Measurements from ENCODE around the gene ZCCHC17.

DNA sequence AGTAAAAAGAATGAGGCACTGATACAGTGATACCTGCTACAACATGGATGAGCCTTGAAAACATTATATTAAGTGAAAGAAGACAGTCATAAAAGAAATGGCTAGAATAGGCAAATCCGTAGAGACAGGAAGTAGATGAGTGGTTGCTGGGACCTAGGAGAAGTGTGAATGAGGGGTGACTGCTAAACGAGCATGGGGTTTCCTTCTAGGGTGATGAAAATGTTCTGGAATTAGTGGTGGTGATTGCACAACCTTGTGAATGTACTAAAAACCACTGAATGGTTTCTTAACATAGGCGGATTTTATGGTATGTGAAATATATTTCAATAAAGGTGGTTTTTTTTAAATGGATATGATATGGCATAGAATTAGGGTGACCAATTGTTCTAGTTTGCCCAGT, 103.6 kb downstream of the ZCCHC17 start:
- TF ChIP-seq, protein P1, sequence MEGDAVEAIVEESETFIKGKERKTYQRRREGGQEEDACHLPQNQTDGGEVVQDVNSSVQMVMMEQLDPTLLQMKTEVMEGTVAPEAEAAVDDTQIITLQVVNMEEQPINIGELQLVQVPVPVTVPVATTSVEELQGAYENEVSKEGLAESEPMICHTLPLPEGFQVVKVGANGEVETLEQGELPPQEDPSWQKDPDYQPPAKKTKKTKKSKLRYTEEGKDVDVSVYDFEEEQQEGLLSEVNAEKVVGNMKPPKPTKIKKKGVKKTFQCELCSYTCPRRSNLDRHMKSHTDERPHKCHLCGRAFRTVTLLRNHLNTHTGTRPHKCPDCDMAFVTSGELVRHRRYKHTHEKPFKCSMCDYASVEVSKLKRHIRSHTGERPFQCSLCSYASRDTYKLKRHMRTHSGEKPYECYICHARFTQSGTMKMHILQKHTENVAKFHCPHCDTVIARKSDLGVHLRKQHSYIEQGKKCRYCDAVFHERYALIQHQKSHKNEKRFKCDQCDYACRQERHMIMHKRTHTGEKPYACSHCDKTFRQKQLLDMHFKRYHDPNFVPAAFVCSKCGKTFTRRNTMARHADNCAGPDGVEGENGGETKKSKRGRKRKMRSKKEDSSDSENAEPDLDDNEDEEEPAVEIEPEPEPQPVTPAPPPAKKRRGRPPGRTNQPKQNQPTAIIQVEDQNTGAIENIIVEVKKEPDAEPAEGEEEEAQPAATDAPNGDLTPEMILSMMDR (IDR thresholded peaks at IDR 0.05; ENCODE audit: insufficient read depth, low read length) = no peak
- TF ChIP-seq POLR2AphosphoS5 (IDR thresholded peaks at IDR 0.05; ENCODE audit: low read depth) = no peak
- TF ChIP-seq SPI1 (IDR thresholded peaks at IDR 0.05; ENCODE audit: borderline replicate concordance, low read depth) = no peak
- TF ChIP-seq GABPA (IDR thresholded peaks at IDR 0.05; ENCODE audit: low read depth) = no peak

All from HL-60 (cell line).